DND-41 (cell line): Measurements from ENCODE around the gene EPHB2.

Source experiments
- ATAC-seq: fragments of 200-7000 bp; cut with Tn5 transposase; 3 replicates; pipeline ENCODE4 v1.9.1; 2021; ENCODE audit warnings: low read depth; ENCODE audit not compliant: insufficient read depth
- DNase-seq: peaks from one replicate; pipeline ENCODE4 v3.0.0-alpha.2; 2020
- H2AFZ ChIP-seq: 2 replicates; pipeline ENCODE4 v1.6.0; 2012; ENCODE audit warnings: low read depth, low read length
- H3K27ac ChIP-seq: 2 replicates; pipeline ENCODE4 v1.5.1; 2012; ENCODE audit warnings: low read length, inconsistent platforms
- H3K27me3 ChIP-seq: fragments of 200-600 bp; sonication (generic); 2 replicates; pipeline ENCODE4 v1.6.0; 2012; ENCODE audit warnings: low read length, mild to moderate bottlenecking, inconsistent platforms; ENCODE audit not compliant: insufficient read depth, poor library complexity
- H3K36me3 ChIP-seq: 2 replicates; pipeline ENCODE4 v1.5.1; 2012; ENCODE audit warnings: low read length, inconsistent platforms; ENCODE audit not compliant: insufficient read depth
- H3K4me1 ChIP-seq: 2 replicates; pipeline ENCODE4 v1.5.1; 2012; ENCODE audit warnings: mild to moderate bottlenecking, low read length; ENCODE audit not compliant: insufficient read depth
- H3K4me2 ChIP-seq: 2 replicates; pipeline ENCODE4 v1.6.0; 2012; ENCODE audit warnings: mild to moderate bottlenecking, moderate library complexity, low read length, inconsistent platforms; ENCODE audit not compliant: insufficient read depth
- H3K4me3 ChIP-seq, 2 experiments: fragments of 200-600 bp in 1 of 2; shearing (Covaris generic) in 1 of 2; 2 replicates each; pipeline ENCODE4 v1.5.1; 2012 to 2016; ENCODE audit warnings: inconsistent platforms in 2 of 2, low read length in 2 of 2, mild to moderate bottlenecking in 2 of 2, low read depth in 1 of 2, moderate library complexity in 1 of 2
- H3K79me2 ChIP-seq: 2 replicates; pipeline ENCODE4 v1.6.0; 2012; ENCODE audit warnings: low read length, inconsistent platforms; ENCODE audit not compliant: insufficient read depth
- H3K9ac ChIP-seq: 2 replicates; pipeline ENCODE4 v1.6.0; 2012; ENCODE audit warnings: low read depth, mild to moderate bottlenecking, inconsistent platforms, low read length, moderate library complexity
- H3K9me3 ChIP-seq: 2 replicates; pipeline ENCODE4 v1.5.1; 2012; ENCODE audit warnings: low read length, moderate library complexity, mild to moderate bottlenecking, inconsistent platforms; ENCODE audit not compliant: insufficient read depth, severe bottlenecking
- H4K20me1 ChIP-seq: 2 replicates; pipeline ENCODE4 v1.6.0; 2012; ENCODE audit warnings: low read length; ENCODE audit not compliant: insufficient read depth
- CTCF ChIP-seq: IDR thresholded peaks from 2 replicates; pipeline ENCODE4 v1.5.1; 2012; ENCODE audit warnings: borderline replicate concordance, low read length, moderate library complexity, mild to moderate bottlenecking; ENCODE audit not compliant: poor library complexity, severe bottlenecking; ENCODE audit errors: extremely low read depth
- EZH2 ChIP-seq: IDR thresholded peaks from 3 replicates; pipeline ENCODE4 v1.6.1; 2012; ENCODE audit warnings: borderline replicate concordance, low read depth, mild to moderate bottlenecking, moderate library complexity, low read length, inconsistent platforms; ENCODE audit not compliant: severe bottlenecking

EPHB2 gene

DNA sequence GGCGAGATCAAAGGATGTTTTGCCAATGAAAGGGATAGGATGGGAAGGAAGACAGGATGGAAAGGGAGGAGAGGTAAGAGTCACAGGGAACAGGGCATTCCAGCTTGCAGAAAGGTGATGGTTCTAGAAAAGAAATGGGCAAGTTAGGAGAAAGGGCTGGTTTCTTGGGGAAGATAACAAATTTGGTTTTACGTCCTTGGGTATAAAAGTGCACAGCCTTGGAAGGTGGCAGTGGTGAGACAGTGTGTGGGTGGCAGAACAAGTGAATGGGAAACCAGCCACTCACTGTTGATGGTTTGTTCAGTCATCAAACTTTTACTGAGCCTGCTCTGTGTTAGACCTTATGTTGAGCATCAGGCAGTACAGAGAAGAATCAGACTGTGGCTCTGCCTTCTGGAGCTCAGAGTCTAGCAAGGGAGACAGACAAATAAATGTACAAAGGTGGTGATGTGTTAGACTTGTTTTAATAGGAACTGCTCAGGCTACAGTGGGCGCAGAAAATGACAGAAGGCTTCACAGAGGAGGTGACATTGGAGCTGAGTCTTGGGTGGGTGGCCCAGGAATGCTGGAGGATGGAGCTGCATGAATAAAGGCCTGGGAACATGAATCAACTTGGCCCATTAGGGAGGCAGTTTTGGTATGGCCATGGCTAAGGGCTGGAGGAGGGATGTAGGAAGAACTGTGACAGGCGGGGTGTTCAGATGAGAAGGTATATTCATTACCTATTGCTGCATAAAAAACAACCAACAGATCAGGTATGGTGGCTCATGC lies 76.3 kb downstream of the EPHB2 start:
- peaks cover 7% of the 10 kb centered on the region for H3K27me3 ChIP-seq

DNA sequence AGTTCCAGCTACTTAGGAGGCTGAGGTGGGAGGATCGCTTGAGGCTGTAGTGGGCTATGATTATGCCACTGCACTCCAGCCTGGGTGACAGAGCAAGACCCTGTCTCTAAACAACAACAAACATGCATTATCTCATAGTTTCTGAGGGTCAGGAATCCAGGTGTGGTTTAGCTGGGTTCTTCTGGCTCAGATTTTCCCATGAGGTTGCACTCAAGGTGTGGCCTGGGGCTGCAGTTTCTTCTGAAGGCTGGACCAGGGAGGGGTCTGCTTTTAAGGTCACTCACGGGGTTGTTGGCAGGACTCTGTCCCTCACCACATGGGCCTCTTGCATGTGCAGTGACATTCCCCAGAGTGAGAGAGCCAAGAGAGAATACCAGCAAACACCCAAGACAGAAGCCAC lies 77.0 kb downstream of the EPHB2 start:
- DNase-seq = no peak
- Histone ChIP-seq H3K9me3 (no peaks in the 10 kb centered on the region), H3K4me2 (no peak overlapping the region), H3K27ac (no peak overlapping the region), H3K27me3 (peaks cover 7% of the 10 kb centered on the region), H4K20me1 (0 out of 2 replicates have a peak, but pooled peaks cover 3% of the 10 kb centered on the region), H3K9ac (no peak overlapping the region), H3K4me1 (no peaks in the 10 kb centered on the region), H3K4me3 (no peak overlapping the region), H2AFZ (no peak overlapping the region), H3K36me3 (no peaks in the 10 kb centered on the region), H3K79me2 (no peaks in the 10 kb centered on the region)
- ATAC-seq = no peak
- TF ChIP-seq EZH2 (no peak), CTCF (no peak)

More for the DNA sequence above, 76.3 kb downstream of the EPHB2 start:
- 0 out of 2 replicates have a peak, but pooled peaks cover 3% of the 10 kb centered on the region for H4K20me1 ChIP-seq
- TF ChIP-seq EZH2 (no peak), CTCF (no peak)
- H2AFZ ChIP-seq = no peak overlapping the region
- no peak for DNase-seq
- no peak overlapping the region for H3K4me3 ChIP-seq
- H3K9ac ChIP-seq = no peak overlapping the region
- H3K9me3 ChIP-seq = no peaks in the 10 kb centered on the region
- ATAC-seq = no peak
- H3K79me2 ChIP-seq = no peaks in the 10 kb centered on the region
- no peak overlapping the region for H3K4me2 ChIP-seq
- no peaks in the 10 kb centered on the region for H3K4me1 ChIP-seq
- H3K27ac ChIP-seq = no peak overlapping the region
- no peaks in the 10 kb centered on the region for H3K36me3 ChIP-seq

DNA sequence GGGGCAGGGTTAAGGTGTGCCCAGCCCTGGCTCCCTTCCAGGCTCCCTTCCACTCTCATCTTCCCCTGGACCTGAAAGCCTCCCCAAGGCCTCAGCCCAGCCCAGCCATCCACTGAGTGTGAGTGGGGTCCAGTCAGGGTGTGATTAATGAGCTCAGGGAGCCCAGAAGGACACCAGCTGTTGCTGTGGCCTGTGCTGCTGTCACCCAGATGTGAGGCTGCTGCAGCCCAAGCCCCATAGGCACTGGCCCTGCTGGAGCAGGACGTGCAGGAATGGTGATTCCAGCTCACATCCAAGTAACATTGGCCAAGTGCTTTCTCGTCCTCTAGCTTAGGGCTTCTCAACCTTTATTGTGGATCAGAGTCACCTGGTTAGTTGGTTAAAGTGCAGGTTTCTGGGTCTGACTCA lies 77.6 kb downstream of the EPHB2 start:
- ATAC-seq = no peak
- Histone ChIP-seq H3K4me2 (no peak overlapping the region), H3K36me3 (no peaks in the 10 kb centered on the region), H3K27me3 (peaks cover 7% of the 10 kb centered on the region), H3K9ac (no peak overlapping the region), H3K9me3 (no peaks in the 10 kb centered on the region), H3K4me3 (no peak overlapping the region), H2AFZ (no peak overlapping the region), H3K4me1 (no peaks in the 10 kb centered on the region), H4K20me1 (0 out of 2 replicates have a peak, but pooled peaks cover 2% of the 10 kb centered on the region), H3K27ac (no peak overlapping the region), H3K79me2 (no peaks in the 10 kb centered on the region)
- no peak for DNase-seq
- TF ChIP-seq CTCF (no peak), EZH2 (no peak)
